Brain microvascular endothelial cell (primary cell): ENCODE measurements around the gene DCUN1D2.
A peak's percentile ranks its signal among the peaks of the same experiment; 100 is the strongest.

Source experiments
- DNase-seq: peaks from one replicate; pipeline ENCODE4 v3.0.0-alpha.2; 2020
- H3K27ac ChIP-seq: fragments of 250-450 bp; sonication (Bioruptor Pico); 2 replicates; pipeline ENCODE4 v1.5.1; 2020; ENCODE audit warnings: mild to moderate bottlenecking, moderate library complexity
- H3K27me3 ChIP-seq: fragments of 250-450 bp; sonication (Bioruptor Pico); replicated peaks from 2 replicates; pipeline ENCODE4 v1.5.1; 2020; ENCODE audit warnings: mild to moderate bottlenecking
- H3K36me3 ChIP-seq: fragments of 250-450 bp; sonication (Bioruptor Pico); replicated peaks from 2 replicates; pipeline ENCODE4 v1.5.1; 2020; ENCODE audit warnings: mild to moderate bottlenecking
- H3K4me3 ChIP-seq: 2 replicates; pipeline ENCODE4 v1.5.1; 2011; ENCODE audit warnings: low read depth, mild to moderate bottlenecking, control low read depth, low read length, moderate library complexity
- CTCF ChIP-seq: IDR thresholded peaks from 2 replicates; pipeline ENCODE4 v1.5.1; 2011; ENCODE audit warnings: low read depth, mild to moderate bottlenecking, moderate library complexity, low read length, control low read depth, inconsistent platforms; ENCODE audit errors: missing control alignments
- in situ Hi-C: cut with HindIII; loops from 2 replicates; pipeline ENCODE4 v1.10.0; 2017; ENCODE audit warnings: low sequenced_read_pairs, low pct_ligation_motif_present

Gene DCUN1D2

GRCh38 chr13:113457510-113457909 is 33.0 kb downstream of the DCUN1D2 start:
- Histone ChIP-seq H3K36me3 (peaks cover 20% of the 10 kb centered on the region), H3K4me3 (no peak overlapping the region), H3K27me3 (no peaks in the 10 kb centered on the region), H3K27ac (no peak overlapping the region)
- no peak for DNase-seq
- TF ChIP-seq CTCF = peak; percentile 18
- in situ Hi-C loops = no loop called here

DNA sequence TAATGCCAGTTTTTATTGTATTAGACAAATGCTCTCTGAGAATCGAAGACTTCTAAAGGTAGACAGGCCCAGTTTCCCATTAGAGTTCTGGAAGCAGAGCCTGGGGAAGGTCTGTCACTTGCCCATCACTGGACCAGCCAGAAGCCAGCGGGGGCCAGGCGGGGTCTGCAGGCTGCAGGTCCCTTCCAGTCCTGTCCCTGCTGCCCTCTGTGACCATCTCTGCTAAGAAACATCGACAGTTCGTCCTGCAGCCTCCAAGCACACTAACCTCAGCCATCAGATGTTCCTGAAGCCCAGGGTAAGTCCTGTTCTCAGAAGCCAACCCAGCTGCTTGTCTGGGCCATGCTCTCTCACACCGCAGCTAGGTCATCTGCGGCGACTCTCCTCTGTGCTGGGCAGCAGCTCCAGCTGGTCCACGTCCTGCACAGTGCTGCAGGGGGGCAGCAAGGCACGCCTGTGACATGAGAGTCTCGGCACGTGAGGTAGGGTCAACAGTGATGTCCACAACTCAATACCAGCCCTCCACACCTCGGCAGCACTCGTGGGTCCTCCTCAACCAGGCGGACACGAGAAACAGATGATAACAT is 34.3 kb downstream of the DCUN1D2 start:
- TF ChIP-seq CTCF = no peak
- DNase-seq = no peak
- Histone ChIP-seq H3K27me3 (no peaks in the 10 kb centered on the region), H3K27ac (no peak overlapping the region), H3K4me3 (no peak overlapping the region), H3K36me3 (peaks cover 20% of the 10 kb centered on the region)
- in situ Hi-C loops = no loop called here

- Histone ChIP-seq H3K36me3 (peaks cover 15% of the 10 kb centered on the region), H3K27me3 (no peaks in the 10 kb centered on the region), H3K27ac (no peak overlapping the region), H3K4me3 (no peak overlapping the region)
- in situ Hi-C loops = no loop called here
- TF ChIP-seq CTCF = no peak
- no peak for DNase-seq
Observed at GRCh38 chr13:113455384-113455783, 35.1 kb downstream of the DCUN1D2 start.

GRCh38 chr13:113454936-113455335 is 35.6 kb downstream of the DCUN1D2 start:
- no peak overlapping the region for H3K4me3 ChIP-seq
- H3K27ac ChIP-seq = no peak overlapping the region
- TF ChIP-seq CTCF = no peak
- no peak for DNase-seq
- in situ Hi-C loops = no loop called here
- H3K27me3 ChIP-seq = no peaks in the 10 kb centered on the region
- H3K36me3 ChIP-seq = peaks cover 11% of the 10 kb centered on the region

DNA sequence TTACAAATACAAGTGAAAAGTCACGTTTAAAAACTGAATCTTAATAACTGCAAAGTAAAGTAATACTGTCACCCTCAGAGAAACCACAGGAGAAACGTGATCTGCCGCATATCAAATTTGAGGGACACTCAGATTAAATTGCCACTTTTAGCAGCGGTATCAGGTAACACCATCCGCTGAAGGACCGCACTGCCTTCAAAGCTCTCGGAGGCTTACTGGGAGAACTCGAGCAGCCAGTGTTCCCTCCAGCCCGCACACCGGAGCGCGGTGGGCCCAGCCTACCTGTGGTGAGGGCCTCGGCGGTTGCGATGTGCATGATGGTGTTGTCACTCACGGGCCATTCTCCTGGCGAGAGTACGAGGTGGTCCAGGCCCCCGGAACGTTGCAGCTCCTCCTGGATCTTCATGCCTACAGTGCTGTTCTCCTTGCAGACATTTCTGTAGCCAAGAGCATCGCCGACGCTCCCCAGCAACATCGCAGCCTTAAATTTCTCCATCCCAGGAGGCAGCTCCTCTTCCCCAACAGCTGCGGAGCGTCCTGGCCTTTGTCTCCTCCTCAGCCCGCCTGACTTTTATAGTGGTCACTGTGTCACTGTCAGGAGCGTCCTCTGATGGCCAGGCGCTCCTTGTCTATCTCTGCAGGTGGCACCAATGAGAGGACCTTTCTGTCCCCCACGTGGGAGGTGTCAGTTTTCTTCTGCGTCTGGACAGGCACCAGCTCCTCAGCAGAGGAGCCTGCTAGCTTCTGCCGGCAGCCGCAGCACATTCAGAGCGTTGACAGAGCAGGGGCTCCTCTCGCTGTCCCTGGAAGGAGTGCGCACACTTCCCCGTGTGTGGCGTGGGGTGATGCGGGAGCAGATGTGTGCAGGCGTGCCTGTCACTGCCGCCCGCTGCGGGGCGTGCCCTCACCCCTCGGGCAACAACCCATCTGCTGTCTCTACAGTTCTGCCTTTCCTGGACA is 37.3 kb downstream of the DCUN1D2 start, which contains the start of gene ADPRHL1:
TSS of gene ADPRHL1 (minus strand) at position 547 of the 960 bp plus-strand sequence. CDS start at position 496, 51 bp downstream.
- in situ Hi-C loops = no loop called here
- no peak within 1 kb of the TSS for H3K27ac ChIP-seq
- H3K27me3 ChIP-seq = no peaks in the 10 kb centered on the region
- TF ChIP-seq CTCF = no peak
- no peak within 1 kb of the TSS for H3K4me3 ChIP-seq
- no peak for DNase-seq
- H3K36me3 ChIP-seq = peaks cover 7% of the 10 kb centered on the region
